Activated CD8-positive, alpha-beta memory T cell treated with anti-CD3 and anti-CD28 coated beads, Interleukin-2, amount 50 U/mL, for 48 hours (primary cell): Measurements from ENCODE around the gene PSG3.
A peak's percentile ranks its signal among the peaks of the same experiment; 100 is the strongest.
"Not testable (repeated sequence)": the region's sequence is repeated elsewhere in the genome, so short reads cannot be mapped to it uniquely, and the experiment has no call there.

Source experiments
- DNase-seq: peaks from one replicate; pipeline ENCODE4 v3.0.0-alpha.2; 2020

The PSG3 gene

DNA sequence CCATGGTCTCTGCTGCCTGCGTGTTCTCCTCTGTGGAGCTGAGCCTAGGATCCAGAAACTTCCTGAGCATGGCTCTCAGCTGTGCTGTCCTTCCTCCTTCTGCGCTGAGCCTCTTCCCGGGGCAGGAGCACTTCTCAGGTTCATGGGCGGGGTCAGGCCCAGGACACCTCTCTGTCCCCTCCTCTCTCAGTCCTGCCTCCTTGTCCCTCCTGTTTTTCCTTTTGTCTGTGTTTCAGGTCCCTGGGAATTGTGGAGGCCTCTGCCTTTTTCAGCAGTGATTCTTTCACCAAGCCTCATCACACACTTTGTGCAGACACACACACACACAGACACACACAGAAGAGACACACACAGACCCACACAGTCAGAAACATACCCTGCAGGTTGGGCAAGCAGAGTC, at the start of gene PSG3:
Gene PSG3, minus strand, starts transcription at position 101 of the 400 bp plus-strand sequence. Its CDS starts 97 bp downstream, at position 4.
- DNase-seq = not testable (repeated sequence)

DNA sequence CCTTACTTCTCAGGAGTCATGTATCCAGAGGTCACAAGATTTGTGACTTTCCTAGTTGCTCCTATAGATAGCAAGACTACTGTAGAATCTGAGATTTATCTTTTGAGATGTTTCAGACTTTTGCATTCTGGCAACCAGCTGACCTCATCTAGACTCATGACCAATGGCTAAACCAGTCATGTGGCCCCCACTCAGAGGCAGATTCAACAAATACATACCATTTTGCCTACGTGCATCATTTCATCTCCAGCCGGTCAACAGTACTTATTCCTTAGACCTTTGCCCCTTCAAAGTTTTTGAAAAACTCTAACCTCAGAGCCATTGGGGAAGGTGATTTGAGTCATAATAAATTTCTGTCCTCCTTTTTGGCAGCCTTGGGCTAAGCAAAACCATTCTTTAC, 48.5 kb upstream of the PSG3 start:
- DNase-seq = not testable (repeated sequence)

DNA sequence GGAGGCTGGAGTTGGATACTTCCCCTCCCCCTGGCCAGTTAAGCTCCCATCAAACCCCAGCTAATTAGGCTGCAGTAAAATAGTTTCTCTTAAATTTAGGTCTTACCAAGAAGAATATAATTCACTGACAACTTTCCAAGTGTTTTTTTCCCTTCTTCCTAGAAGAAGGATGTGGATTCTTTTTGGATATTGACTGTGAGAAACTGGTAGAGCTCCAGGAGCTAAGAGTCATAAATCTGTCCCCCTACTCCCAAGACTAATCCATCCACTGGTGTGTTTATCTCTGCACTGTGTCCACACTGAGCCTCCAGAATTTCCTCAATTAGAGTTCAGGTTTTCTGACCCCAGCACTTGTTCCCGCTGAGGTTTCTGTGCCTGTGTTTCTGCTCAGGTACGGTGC, 47.5 kb upstream of the PSG3 start:
- not testable (repeated sequence) for DNase-seq

GRCh38 chr19:42776750-42777612, 36.7 kb upstream of the PSG3 start:
- peak; percentile 69 for DNase-seq

- not testable (repeated sequence) for DNase-seq
These were observed 34.4 kb upstream of the PSG3 start for GRCh38 chr19:42774510-42775158.

- DNase-seq = not testable (repeated sequence)
These were observed 27.0 kb upstream of the PSG3 start for GRCh38 chr19:42767319-42767718.

GRCh38 chr19:42766871-42767270, 26.6 kb upstream of the PSG3 start:
- not testable (repeated sequence) for DNase-seq

GRCh38 chr19:42764836-42765235, 24.6 kb upstream of the PSG3 start:
- no peak for DNase-seq

DNA sequence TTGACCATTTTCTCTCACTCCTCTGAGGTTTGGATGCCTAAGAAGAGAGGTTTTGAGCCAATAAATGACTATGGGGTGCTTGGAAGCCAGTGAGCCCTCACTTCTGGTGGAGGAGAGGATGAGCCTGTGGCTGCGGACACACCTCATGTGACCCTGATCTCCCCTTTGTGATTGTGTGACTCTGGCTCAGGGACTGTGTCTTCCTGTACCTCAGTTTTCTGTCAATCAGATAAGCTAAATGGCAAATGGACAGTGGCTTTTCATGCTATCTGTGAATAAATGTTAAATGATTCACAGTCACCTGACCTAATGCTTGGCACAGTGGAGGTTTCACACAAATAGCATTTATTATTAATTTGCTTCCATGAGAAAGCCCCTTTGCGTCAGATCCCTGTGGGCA, 22.5 kb upstream of the PSG3 start:
- no peak for DNase-seq

DNA sequence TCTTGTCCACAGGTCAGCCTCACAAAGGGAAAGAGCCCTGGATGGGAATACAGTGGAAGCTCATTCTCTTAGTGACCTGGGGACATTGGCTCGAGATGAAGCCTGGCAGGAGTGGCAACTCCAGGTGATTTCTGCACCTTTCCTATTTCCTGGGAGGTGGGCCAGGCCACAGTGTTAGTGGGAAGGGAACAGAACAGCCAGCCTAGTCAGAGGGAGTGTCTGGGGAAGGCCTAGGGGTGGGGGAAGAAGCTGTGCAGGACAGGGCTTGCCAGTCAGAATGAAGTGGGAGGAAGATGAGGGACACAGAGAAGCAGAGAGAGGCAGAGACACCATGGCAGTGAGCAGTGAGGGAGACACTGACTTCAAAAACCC, 21.6 kb upstream of the PSG3 start:
- DNase-seq = not testable (repeated sequence)

DNA sequence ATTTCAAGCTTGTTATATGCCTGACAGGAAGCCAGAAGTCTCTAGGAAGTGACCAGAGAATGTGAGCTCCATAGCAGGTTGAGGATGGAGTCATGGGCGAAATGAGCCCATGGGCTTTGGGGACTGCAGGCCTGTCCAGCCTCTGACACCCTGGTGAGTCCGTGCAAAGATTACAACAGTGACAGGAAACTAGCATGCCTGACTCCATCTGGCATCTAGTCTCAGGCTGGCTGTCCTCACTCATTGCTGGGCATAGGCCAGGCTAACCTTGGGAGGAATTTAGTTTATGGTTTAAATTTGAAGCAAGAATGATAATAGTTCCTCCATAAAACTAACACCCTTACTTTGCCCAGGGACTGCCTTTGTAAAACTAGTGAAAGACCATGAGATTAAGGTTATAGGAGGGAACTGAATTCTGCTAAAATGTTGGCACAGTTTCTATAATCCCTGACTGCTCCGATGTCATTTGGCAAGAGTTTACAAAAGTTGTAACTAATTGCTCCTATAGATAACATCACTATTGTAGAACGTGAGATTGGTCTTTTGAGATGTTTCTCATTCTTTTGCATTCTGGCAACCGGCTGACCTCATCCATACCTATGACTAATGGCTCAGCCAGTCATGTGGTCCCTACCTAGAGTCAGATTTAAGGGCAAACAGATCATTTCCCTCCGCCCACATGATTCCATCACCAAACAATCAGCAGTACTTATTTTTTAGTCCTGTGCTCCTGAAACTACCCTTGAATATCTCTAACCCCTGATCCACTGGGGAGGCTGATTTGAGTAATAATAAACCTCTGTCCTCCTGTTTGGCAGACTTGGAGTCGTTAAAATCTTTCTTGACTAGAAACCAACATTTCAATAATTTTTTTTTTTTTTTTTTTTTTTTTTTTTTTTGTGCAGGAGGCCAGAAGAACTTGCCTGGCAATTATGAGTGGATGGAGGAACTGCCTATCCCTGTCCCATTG, 21.0 kb upstream of the PSG3 start:
- not testable (repeated sequence) for DNase-seq

- DNase-seq = not testable (repeated sequence)
These were observed 18.4 kb upstream of the PSG3 start for GRCh38 chr19:42758667-42759066.

- DNase-seq = not testable (repeated sequence)
These were observed 12.0 kb upstream of the PSG3 start for GRCh38 chr19:42752246-42752645.

- not testable (repeated sequence) for DNase-seq
These were observed 1.7 kb upstream of the PSG3 start for GRCh38 chr19:42741726-42742607.

- DNase-seq = not testable (repeated sequence)
These were observed 2.7 kb downstream of the PSG3 start for GRCh38 chr19:42737581-42738011.

- DNase-seq = not testable (repeated sequence)
These were observed 11.9 kb downstream of the PSG3 start for GRCh38 chr19:42728341-42728740.

DNA sequence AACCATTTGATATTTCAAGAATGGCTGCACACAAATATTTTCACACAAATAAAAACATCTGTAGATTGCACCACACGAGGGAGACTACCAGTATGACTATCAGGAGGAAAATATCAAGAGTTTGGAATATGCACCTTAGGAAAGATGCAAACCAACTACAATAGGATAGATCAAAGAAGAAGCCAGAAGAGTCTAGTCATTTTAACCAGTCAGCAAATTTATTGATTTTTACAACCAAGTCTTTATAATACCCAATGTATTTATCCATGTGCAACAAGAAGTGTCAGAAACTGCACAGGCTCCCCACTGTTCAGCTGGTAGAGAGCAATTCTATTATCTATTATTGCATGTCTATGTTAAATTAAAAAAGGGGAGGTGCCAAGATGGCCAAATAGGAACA, 26.3 kb downstream of the PSG3 start:
- DNase-seq = not testable (repeated sequence)

GRCh38 chr19:42712753-42713152, 27.5 kb downstream of the PSG3 start:
- DNase-seq = not testable (repeated sequence)

DNA sequence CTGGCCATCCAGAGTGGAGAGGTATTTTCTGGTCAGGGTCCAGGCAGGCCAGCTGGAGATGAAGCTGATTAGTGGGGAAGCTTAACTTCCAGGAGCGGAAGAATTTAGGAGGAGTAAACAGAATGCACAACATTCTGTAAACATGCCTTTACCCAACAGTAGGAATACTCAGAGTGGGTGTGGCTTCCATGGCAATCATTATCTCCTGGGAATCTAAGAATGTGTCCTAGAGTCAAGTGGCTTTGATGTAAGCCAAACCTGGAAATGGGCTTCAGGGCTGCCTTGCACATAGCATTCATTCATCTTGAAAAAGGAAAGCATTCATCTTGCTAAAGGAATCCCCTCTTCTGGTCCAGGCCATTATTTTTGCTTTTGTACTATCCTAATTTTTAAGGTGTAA, 29.3 kb downstream of the PSG3 start:
- not testable (repeated sequence) for DNase-seq

DNA sequence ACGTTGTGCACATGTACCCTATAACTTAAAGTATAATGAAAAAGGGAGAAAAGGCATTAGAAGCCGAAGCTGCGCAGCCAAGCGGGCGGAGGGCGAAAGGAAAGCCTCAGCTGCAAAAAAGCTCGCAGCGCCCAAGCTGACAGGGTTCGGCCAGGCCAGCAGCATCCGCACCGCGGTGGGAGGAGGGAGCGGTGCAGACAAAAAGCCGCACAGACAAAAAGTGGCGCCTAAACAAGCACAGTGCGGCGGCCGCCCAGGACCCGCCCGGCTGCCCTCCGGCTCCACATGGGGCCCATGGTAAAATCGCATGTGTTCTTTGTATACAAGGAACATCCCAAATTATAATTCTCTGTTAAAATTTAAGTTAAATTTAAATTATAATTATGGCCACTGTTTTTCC, 42.4 kb downstream of the PSG3 start:
- no peak for DNase-seq

DNA sequence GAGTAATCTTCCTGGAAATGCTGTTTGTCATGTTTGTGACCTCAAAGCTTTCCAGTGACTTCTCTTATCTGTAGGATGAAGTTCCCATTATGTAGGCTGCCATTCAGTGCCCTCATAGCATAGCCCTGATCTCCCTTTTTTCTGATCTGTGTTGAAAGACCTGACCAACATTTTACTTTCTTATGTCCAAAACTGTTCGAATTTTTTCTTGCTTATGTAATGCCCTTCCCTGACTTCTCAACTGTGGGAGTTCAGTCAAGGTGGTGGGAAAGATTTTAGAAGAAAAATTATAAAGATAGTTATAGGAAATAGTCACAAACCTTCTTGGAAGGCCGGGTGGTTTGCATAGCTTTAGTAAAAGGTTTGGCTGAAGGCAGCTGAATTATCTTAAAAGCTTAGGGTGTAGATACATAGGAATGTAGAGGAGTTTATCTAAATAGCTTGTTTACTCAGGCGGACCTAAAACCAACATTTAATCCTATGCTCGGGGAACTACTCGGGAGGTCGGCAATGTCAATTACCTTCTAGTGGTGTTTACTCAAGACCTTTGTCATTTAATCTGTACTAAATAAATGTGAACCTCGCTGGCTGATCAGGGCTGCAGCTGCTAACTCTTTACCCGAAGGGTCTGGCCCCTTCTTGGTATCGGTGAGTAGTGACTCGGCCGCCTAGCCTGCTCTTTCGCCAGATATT, 44.3 kb downstream of the PSG3 start:
- DNase-seq = no peak
